ENCODE data around the gene AKR1E2.

The AKR1E2 gene

DNA sequence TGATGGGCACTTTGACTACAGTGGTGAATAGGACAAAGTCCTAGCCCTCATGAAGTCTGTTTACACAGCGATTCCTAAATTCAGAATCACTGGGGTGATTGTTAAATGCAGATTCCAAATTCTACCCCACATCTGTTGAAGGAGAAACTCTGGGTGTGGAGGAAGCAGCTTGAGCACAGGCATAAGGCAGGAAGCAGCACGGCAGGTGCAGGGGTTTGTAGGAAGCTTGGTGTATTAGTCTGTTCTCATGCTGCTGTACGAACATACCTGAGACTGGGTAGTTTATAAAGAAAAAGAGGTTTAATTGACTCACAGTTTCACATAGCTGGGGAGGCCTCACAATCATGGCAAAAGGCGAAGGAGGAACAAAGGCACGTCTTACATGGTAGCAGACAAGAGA is 5.1 kb downstream of the AKR1E2 start:
- Histone ChIP-seq H3K4me3 (no peak overlapping the region), H3K27ac (no peak overlapping the region)
- DNase-seq (ENCODE audit: low spot score), result peak; percentile 11
- TF ChIP-seq, protein P1, sequence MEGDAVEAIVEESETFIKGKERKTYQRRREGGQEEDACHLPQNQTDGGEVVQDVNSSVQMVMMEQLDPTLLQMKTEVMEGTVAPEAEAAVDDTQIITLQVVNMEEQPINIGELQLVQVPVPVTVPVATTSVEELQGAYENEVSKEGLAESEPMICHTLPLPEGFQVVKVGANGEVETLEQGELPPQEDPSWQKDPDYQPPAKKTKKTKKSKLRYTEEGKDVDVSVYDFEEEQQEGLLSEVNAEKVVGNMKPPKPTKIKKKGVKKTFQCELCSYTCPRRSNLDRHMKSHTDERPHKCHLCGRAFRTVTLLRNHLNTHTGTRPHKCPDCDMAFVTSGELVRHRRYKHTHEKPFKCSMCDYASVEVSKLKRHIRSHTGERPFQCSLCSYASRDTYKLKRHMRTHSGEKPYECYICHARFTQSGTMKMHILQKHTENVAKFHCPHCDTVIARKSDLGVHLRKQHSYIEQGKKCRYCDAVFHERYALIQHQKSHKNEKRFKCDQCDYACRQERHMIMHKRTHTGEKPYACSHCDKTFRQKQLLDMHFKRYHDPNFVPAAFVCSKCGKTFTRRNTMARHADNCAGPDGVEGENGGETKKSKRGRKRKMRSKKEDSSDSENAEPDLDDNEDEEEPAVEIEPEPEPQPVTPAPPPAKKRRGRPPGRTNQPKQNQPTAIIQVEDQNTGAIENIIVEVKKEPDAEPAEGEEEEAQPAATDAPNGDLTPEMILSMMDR (IDR thresholded peaks at IDR 0.05), result no peak

DNA sequence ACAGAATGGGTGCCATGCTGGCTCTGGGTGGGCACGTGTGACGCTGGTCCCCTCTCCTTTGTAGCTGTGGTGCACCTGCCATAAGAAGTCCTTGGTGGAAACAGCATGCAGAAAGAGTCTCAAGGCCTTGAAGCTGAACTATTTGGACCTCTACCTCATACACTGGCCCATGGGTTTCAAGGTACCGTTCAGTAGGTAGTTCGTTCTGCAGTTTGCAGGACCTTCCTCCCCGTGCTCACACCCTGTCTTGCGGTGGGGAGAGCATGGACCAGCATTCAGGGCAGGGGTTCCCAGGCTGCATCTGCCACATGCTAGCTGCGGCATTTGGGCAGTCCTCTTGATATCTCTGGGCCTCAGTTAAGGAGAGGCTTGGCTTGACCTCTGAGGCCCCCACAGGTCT is 7.3 kb downstream of the AKR1E2 start:
- H3K27ac ChIP-seq, result no peak overlapping the region
- no peak overlapping the region for H3K4me3 ChIP-seq
- peak; percentile 41 for DNase-seq (ENCODE audit: low spot score)
- TF ChIP-seq, protein P1 (IDR thresholded peaks at IDR 0.05), result no peak

DNA sequence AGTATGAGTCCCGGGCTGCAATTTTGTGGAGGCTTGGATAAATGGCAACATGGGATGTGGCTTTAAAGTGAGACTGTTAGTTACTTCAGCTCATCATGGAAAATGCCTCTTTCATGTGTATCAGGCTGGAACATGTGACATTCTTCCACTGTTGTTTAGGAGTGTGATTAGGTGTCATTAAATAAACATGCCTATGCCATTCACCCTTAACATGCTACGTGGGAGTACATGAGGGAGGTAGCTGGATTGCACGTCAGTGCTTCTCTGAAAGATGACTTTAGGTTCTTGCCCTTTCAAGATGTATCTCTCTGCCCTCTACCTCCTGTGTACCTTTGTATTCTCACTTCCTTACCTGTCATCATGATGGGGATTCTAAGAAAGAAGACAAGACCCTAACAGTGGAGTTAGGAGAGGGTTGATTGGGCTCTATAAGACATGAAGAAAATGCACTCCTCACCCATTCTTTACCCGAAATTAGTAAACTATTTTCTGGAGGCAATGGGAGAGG is 8.9 kb downstream of the AKR1E2 start:
- DNase-seq (ENCODE audit: low spot score), result no peak
- TF ChIP-seq, protein P1 (IDR thresholded peaks at IDR 0.05), result no peak
- Histone ChIP-seq H3K4me3 (no peak overlapping the region), H3K27ac (no peak overlapping the region)

DNA sequence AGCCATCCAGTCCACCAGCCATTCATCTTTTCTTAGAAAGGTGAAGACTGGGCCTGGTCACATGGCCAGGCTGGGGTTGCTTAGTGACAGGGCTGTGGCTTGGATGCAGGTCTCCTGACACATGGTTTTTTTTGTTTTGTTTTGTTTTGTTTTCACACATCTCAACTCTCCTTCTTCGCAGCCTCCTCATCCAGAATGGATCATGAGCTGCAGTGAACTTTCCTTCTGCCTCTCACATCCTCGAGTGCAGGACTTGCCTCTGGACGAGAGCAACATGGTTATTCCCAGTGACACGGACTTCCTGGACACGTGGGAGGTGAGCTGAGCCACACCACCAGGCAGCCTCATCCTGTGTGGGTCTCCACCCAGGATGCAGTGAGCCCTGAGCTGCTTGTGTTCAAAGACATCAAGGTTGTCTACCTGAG is 9.5 kb downstream of the AKR1E2 start:
- Histone ChIP-seq H3K27ac (no peak overlapping the region), H3K4me3 (no peak overlapping the region)
- TF ChIP-seq, protein P1 (IDR thresholded peaks at IDR 0.05), result no peak
- no peak for DNase-seq (ENCODE audit: low spot score)

DNA sequence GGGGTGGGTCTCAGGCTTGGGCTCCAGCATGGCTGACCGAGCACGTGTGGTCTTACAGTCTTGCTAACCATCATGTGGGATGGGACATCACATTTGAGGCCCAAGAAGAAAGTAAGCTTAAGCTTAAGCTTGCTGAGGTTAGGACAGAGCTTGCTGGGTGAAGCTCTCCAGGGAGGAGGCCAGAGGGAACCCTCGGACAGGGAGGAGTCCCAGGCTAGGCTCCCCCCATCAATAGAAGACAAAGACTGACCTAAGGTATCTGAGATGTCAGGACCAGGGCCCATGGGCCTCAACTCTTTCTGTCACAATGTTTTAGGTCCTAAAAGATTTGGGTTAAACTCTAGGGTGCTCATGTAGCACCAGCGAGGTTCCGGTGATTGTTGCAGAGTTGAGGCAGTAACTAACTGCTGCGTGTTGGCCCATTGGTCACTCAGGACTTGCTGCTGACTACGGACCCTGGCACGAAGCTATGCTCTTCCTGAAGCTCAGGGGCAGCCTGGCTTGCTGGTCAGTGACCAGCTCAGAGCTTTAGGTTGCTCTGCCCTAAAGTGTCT is 10.5 kb downstream of the AKR1E2 start:
- Histone ChIP-seq H3K4me3 (no peak overlapping the region), H3K27ac (no peak overlapping the region)
- DNase-seq (ENCODE audit: low spot score), result no peak
- TF ChIP-seq, protein P1 (IDR thresholded peaks at IDR 0.05), result no peak

DNA sequence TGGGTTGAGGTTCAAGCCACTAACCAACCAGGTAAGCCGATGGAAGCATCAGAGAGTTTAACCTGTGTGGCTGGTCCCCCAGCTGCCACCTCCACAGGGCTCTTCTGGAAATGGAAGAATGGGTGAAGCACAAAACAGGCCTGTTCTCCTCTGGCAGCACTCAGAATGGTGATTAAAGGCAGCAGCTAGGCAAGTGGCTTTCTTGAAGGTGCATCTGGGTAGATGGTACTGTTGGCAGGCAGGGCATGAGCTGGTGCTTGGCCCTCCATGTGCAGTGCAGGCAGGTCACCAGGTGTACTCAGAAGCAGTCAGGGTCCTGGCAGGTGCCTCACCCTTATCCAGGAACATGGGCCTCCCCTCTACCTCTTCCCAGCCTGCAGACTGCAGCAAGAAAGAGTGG is 11.5 kb downstream of the AKR1E2 start:
- DNase-seq (ENCODE audit: low spot score), result no peak
- TF ChIP-seq, protein P1 (IDR thresholded peaks at IDR 0.05), result no peak
- no peak overlapping the region for H3K27ac ChIP-seq
- no peak overlapping the region for H3K4me3 ChIP-seq

DNA sequence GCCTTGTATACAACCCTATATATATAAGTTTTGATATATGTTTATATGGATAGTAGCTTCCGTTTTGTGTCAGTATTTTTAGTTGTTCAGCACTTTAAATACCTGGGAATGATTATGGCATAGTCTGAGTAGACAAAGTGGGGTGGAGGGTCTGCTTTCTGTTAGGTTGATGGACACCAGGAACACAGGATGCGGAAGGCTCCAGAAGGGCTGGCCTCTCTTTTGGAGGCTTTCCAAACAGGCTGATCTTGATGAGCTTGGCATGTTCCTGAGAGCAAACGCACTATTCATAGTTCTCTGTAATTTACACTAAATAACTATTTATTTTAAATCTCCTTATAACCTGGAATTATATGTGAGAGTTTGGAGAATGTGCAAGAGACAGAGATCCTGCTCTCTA is 12.7 kb downstream of the AKR1E2 start:
- TF ChIP-seq, protein P1 (IDR thresholded peaks at IDR 0.05), result no peak
- no peak overlapping the region for H3K4me3 ChIP-seq
- no peak overlapping the region for H3K27ac ChIP-seq

More for the DNA sequence above, 12.7 kb downstream of the AKR1E2 start:
- DNase-seq (ENCODE audit: low spot score), result no peak
